Neutrophil (primary cell): ENCODE data around the gene TREML2.

ENCODE experiments used
- H3K27ac ChIP-seq: fragments of 200-600 bp; sonication (generic); 2 replicates; pipeline ENCODE4 v1.5.1; 2016; ENCODE audit warnings: mild to moderate bottlenecking, moderate library complexity
- H3K27me3 ChIP-seq: fragments of 200-600 bp; sonication (generic); 2 replicates; pipeline ENCODE4 v1.6.0; 2016; ENCODE audit warnings: mild to moderate bottlenecking
- H3K36me3 ChIP-seq: fragments of 200-600 bp; sonication (generic); 2 replicates; pipeline ENCODE4 v1.5.1; 2017
- H3K4me1 ChIP-seq, 2 experiments: fragments of 200-600 bp in 1 of 2; sonication (generic) in 1 of 2; 1 replicate in 1 of 2; 2 replicates in 1 of 2; pipeline versions ENCODE4 v1.5.1 to v1.6.1; 2013 to 2016; ENCODE audit warnings: low read depth in 1 of 2, low read length in 1 of 2, mild to moderate bottlenecking in 1 of 2, moderate library complexity in 1 of 2; ENCODE audit not compliant: control insufficient read depth in 1 of 2, insufficient read depth in 1 of 2
- H3K4me3 ChIP-seq, 2 experiments: fragments of 200-600 bp in 1 of 2; sonication (generic) in 1 of 2; 1 replicate in 1 of 2; 2 replicates in 1 of 2; pipeline ENCODE4 v1.5.1; 2013 to 2016; ENCODE audit warnings: low read depth in 1 of 2, low read length in 1 of 2, mild to moderate bottlenecking in 1 of 2, moderate library complexity in 1 of 2
- H3K9me3 ChIP-seq: fragments of 200-600 bp; sonication (generic); 2 replicates; pipeline ENCODE4 v1.5.1; 2016
- TF ChIP-seq, protein P1 (sequence below): fragments of 200-600 bp; sonication (generic); IDR thresholded peaks from 2 replicates; pipeline ENCODE4 v1.5.1; 2016; ENCODE audit warnings: antibody characterized with exemption

The TREML2 gene

DNA sequence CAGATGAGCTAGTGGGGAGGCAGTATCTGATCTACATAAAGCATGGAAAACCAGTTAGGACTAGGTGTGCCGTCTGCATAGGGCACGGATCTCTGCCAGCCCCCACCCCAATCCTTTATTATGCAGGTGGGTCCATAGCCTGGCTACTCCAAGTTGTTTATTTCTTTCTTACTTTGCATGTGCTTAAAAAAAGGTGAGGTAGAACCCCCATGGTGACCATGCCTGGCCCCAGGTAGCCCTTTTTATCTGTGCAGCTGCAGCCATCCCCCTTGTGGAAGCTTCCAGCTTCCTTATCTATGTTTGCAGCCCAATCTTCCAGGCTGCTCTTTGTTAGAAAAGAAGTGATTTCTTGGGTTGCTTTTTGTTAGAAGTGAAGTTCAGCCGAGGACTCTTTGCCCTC lies 29.0 kb downstream of the TREML2 start:
- Histone ChIP-seq H3K9me3 (no peaks in the 10 kb centered on the region), H3K36me3 (no peaks in the 10 kb centered on the region), H3K4me3 (no peak overlapping the region), H3K27ac (no peak overlapping the region), H3K4me1 (no peaks in the 10 kb centered on the region), H3K27me3 (peaks cover 39% of the 10 kb centered on the region)
- TF ChIP-seq, protein P1, sequence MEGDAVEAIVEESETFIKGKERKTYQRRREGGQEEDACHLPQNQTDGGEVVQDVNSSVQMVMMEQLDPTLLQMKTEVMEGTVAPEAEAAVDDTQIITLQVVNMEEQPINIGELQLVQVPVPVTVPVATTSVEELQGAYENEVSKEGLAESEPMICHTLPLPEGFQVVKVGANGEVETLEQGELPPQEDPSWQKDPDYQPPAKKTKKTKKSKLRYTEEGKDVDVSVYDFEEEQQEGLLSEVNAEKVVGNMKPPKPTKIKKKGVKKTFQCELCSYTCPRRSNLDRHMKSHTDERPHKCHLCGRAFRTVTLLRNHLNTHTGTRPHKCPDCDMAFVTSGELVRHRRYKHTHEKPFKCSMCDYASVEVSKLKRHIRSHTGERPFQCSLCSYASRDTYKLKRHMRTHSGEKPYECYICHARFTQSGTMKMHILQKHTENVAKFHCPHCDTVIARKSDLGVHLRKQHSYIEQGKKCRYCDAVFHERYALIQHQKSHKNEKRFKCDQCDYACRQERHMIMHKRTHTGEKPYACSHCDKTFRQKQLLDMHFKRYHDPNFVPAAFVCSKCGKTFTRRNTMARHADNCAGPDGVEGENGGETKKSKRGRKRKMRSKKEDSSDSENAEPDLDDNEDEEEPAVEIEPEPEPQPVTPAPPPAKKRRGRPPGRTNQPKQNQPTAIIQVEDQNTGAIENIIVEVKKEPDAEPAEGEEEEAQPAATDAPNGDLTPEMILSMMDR = no peak

DNA sequence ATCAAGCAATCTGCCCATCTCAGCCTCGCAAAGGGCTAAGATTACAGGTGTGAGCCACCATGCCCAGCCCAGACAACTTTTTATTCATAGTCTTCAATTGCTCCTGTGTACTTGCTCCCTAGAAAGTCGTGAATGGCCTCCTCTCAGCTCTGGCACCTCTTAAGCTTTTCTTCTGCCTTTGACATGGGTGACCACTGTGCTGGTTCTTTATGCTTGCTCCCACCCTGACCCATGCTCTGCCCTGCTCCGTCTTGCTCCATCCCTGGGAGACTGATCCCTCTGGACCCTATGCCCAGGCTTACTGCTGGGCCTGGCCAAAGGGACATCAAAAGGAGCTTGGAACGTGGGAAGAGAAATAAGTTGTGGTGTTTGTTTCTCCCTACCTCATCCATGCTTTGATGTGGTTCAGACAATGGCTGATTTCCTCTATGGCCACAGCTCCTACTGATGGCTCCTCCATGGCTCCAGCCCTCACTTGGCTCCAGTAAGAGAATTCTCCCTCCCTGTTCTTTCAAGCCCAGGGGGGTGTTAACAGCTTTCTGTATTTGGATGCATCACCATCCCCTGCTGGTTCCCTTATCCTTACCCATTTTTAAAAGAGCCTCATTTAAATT lies 30.3 kb downstream of the TREML2 start:
- no peak overlapping the region for H3K4me3 ChIP-seq

DNA sequence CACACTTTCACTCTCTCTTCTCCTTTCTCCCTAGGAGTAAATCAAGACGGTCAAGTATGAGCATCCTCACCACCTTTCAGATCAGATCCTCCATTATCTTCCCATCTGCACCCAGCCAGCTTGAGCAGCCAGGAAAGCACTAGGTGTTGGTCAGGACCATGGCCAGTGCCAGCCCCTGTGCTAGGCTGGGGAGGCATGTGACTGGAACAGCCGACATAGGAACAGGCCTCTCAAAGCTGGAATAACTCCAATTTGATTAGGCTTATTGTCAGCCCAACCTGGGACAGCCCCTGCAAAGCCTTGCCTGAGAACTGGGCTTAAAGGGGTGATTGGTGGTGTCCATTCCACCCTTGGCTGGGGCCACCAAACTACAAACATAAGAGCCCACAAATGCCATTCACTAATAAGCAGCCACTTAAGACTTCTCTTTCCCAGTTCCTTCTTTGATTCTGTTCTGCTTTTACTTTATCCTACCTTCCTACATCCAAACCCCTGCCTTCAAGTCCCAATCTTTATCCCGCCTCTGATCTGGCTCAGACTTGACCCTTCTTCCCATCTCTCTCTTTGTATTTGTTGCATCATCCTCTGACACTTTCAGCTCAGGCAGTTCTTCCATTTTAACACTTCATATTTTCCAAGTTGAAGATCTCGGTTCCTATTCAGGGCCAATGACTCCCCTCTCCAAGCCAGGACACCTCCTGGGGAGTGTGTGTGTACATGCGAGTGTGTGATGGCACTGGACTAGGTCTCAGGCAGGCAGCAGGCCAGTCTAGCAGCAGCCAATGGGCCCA lies 33.6 kb downstream of the TREML2 start:
- Histone ChIP-seq H3K27me3 (peaks cover 8% of the 10 kb centered on the region), H3K9me3 (no peaks in the 10 kb centered on the region), H3K4me1 (no peaks in the 10 kb centered on the region), H3K4me3 (no peak overlapping the region), H3K27ac (no peak overlapping the region), H3K36me3 (no peaks in the 10 kb centered on the region)
- TF ChIP-seq, protein P1 = no peak

More for the DNA sequence above, 30.3 kb downstream of the TREML2 start:
- TF ChIP-seq, protein P1 = no peak
- H3K4me1 ChIP-seq = no peaks in the 10 kb centered on the region
- peaks cover 27% of the 10 kb centered on the region for H3K27me3 ChIP-seq
- no peak overlapping the region for H3K27ac ChIP-seq
- H3K36me3 ChIP-seq = no peaks in the 10 kb centered on the region
- no peaks in the 10 kb centered on the region for H3K9me3 ChIP-seq

DNA sequence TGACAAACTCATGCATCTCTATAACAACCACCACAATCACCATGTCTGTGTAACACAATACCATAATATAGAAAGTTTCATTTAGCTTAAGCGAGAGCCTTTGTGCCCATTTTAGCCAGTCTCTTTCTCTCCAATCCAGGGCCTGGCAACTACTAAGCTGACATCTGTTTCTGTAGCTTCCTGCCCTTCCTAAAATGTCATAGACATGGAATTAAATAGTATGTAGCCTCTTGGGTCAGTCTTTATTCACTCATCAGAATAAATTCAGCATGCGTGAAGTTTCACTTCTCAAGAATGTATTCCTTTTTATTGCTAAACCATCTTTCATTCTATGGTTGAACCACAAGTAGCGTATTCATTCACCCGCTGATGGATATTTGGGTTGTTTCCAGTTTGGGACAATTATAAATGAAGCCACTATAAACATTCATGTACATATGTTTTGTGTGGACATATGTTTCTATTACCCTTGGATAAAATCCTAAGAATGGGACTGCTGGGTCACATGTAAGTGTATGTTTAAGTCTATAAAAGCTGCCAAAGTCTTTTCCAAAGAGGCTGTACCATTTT lies 36.3 kb downstream of the TREML2 start:
- TF ChIP-seq, protein P1 = no peak
- Histone ChIP-seq H3K9me3 (no peaks in the 10 kb centered on the region), H3K36me3 (no peaks in the 10 kb centered on the region), H3K4me1 (peaks cover 4 to 8% of the 10 kb centered on the region in 2 experiments), H3K27ac (no peak overlapping the region), H3K4me3 (no peak overlapping the region), H3K27me3 (no peaks in the 10 kb centered on the region)

DNA sequence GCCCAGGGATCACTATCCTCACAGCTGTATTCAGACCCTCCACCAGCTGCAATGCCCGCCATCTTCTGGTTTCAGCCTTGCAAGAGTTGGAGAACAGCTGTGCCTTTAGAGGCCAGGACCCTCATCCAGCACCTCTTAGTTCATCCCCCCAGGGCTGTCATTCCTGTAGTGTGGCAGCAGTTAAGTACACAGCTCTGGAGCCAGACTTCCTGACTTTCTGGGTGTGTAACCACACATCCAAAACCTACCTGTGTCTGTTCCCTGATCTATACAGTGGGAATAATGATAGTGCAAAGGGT lies 37.6 kb downstream of the TREML2 start:
- H3K36me3 ChIP-seq = no peaks in the 10 kb centered on the region
- TF ChIP-seq, protein P1 = no peak
- H3K27me3 ChIP-seq = no peaks in the 10 kb centered on the region
- H3K4me3 ChIP-seq = no peak overlapping the region
- H3K4me1 ChIP-seq = peaks cover 4 to 8% of the 10 kb centered on the region in 2 experiments
- no peaks in the 10 kb centered on the region for H3K9me3 ChIP-seq
- H3K27ac ChIP-seq = no peak overlapping the region
